Motor neuron (in vitro differentiated cells): ENCODE measurements around the gene SH3RF2. TPM values are rescaled to one million over a fixed set of nuclear protein-coding genes. Genes with fewer than 3 reads are reported as not detected.
A peak's percentile ranks its signal among the peaks of the same experiment; 100 is the strongest.
"Not testable (repeated sequence)": the region's sequence is repeated elsewhere in the genome, so short reads cannot be mapped to it uniquely, and the experiment has no call there.

Experiments used
- ATAC-seq, 8 experiments: fragments of 200-7000 bp; cut with Tn5 transposase; replicated peaks in 6 of 8; 2 replicates each; pipeline ENCODE4 v1.8.0; 2021; ENCODE audit warnings: mild to moderate bottlenecking in 8 of 8, moderate library complexity in 8 of 8
- H3K27ac ChIP-seq, 2 donors: fragments of 250-450 bp; sonication (Bioruptor Pico); 2 replicates each; pipeline ENCODE4 v1.9.0; 2021; ENCODE audit warnings: antibody characterized with exemption in 2 of 2, mild to moderate bottlenecking in 2 of 2, moderate library complexity in 1 of 2
- H3K4me1 ChIP-seq, 2 donors: fragments of 250-450 bp; sonication (Bioruptor Pico); replicated peaks in 1 of 2; 2 replicates each; pipeline ENCODE4 v1.6.1; 2021; ENCODE audit warnings: antibody characterized with exemption in 2 of 2, mild to moderate bottlenecking in 2 of 2, moderate library complexity in 1 of 2
- H3K4me3 ChIP-seq, 5 donors: fragments of 250-450 bp; sonication (Bioruptor Pico); 2 replicates each; pipeline ENCODE4 v1.9.0; 2021; ENCODE audit warnings: antibody characterized with exemption in 5 of 5, mild to moderate bottlenecking in 5 of 5, moderate library complexity in 4 of 5
- WGBS, 10 experiments: fragments of 450-650 bp; shearing (Covaris generic); methylation state at CpG; one replicate each; pipeline ENCODE4 v1.0.0; 2022; 5-methylcytosine and 5-hydroxymethylcytosine counted together
- in situ Hi-C, 9 experiments: fragments of 400-800 bp; cut with MboI; loops; one replicate each; pipeline ENCODE4 v1.15.0; 2021; ENCODE audit warnings: low sequenced_read_pairs in 9 of 9, low pct_unique_long_range_greater_than_20kb in 2 of 9; ENCODE audit not compliant: unreplicated experiment in 9 of 9
- total RNA-seq, 8 experiments: library from RNA; unstranded; fragments of 300-600 nt; gene quantifications; 2 replicates each; pipeline versions ENCODE4 v1.2.3 to v1.2.4, GENCODE V29; 2022

The SH3RF2 gene
- total RNA-seq, 8 experiments from 2014 or later = 0.05 to 0.85 (median 0.27) TPM; not detected in 1

- 14 to 85% (median 59%) methylated on average over 1 to 4 of the region's 4 CpGs for WGBS, 10 experiments
- H3K27ac ChIP-seq = no peak overlapping the region
- H3K4me3 ChIP-seq = no peak overlapping the region
- ATAC-seq = peak in 2 of 8 experiments; percentile 60 to 81
- peaks cover 0 to 10% of the 10 kb centered on the region in 2 donors for H3K4me1 ChIP-seq
- in situ Hi-C loops = no loop called here
Measured at GRCh38 chr5:145960848-145961600, 24.6 kb downstream of the SH3RF2 start.

GRCh38 chr5:145962001-145962400 lies 25.6 kb downstream of the SH3RF2 start:
- Histone ChIP-seq H3K4me1 (peaks cover 0 to 11% of the 10 kb centered on the region in 2 donors), H3K27ac (no peak overlapping the region), H3K4me3 (no peak overlapping the region)
- 70 to 100% (median 86%) methylated on average over 1 to 2 of the region's 2 CpGs; no CpG with 5 or more reads in 3 of the 10 experiments for WGBS, 10 experiments
- in situ Hi-C loops = no loop called here
- ATAC-seq = no peak

GRCh38 chr5:145964008-145964407 lies 27.6 kb downstream of the SH3RF2 start:
- in situ Hi-C loops, H3K27ac ChIP-seq, ATAC-seq, H3K4me3 ChIP-seq: not testable (repeated sequence)
- peaks cover 0 to 11% of the 10 kb centered on the region in 2 donors for H3K4me1 ChIP-seq
- 47 to 100% (median 91%) methylated on average over 2 to 9 of the region's 9 CpGs; no CpG with 5 or more reads in 3 of the 10 experiments for WGBS, 10 experiments

GRCh38 chr5:145965804-145966203 lies 29.4 kb downstream of the SH3RF2 start:
- in situ Hi-C loops = no loop called here
- H3K4me3 ChIP-seq = no peak overlapping the region
- WGBS, 10 experiments = 29 to 93% (median 51%) methylated on average over 1 to 4 of the region's 4 CpGs; no CpG with 5 or more reads in 1 of the 10 experiments
- peak overlapping the region in 1 of 2 donors; percentile 49 for H3K27ac ChIP-seq
- peaks cover 0 to 11% of the 10 kb centered on the region in 2 donors for H3K4me1 ChIP-seq
- peak in 3 of 8 experiments; percentile 38 to 53 (median 40) for ATAC-seq

- 36 to 100% (median 80%) methylated on average over 1 to 2 of the region's 2 CpGs; no CpG with 5 or more reads in 3 of the 10 experiments for WGBS, 10 experiments
- no peak overlapping the region for H3K27ac ChIP-seq
- H3K4me3 ChIP-seq = no peak overlapping the region
- no peak for ATAC-seq
- H3K4me1 ChIP-seq = peaks cover 0 to 11% of the 10 kb centered on the region in 2 donors
- in situ Hi-C loops = no loop called here
Measured at GRCh38 chr5:145967296-145967695, 30.9 kb downstream of the SH3RF2 start.

- 0 to 86% (median 63%) methylated on average over 1 to 4 of the region's 4 CpGs for WGBS, 10 experiments
- H3K4me3 ChIP-seq = no peak overlapping the region
- ATAC-seq = no peak
Measured at GRCh38 chr5:145968970-145969713, 32.8 kb downstream of the SH3RF2 start.

GRCh38 chr5:145969714-145970092 lies 33.3 kb downstream of the SH3RF2 start:
- no peak overlapping the region for H3K4me3 ChIP-seq
- H3K4me1 ChIP-seq = peaks cover 0 to 11% of the 10 kb centered on the region in 2 donors
- in situ Hi-C loops = no loop called here
- no peak for ATAC-seq
- H3K27ac ChIP-seq = no peak overlapping the region
- WGBS, 10 experiments = 18 to 100% (median 82%) methylated on average over 1 to 2 of the region's 2 CpGs; no CpG with 5 or more reads in 2 of the 10 experiments

More at GRCh38 chr5:145968970-145969713, 32.8 kb downstream of the SH3RF2 start:
- in situ Hi-C loops = no loop called here
- Histone ChIP-seq H3K27ac (no peak overlapping the region), H3K4me1 (peaks cover 0 to 11% of the 10 kb centered on the region in 2 donors)

GRCh38 chr5:145971108-145971507 lies 34.7 kb downstream of the SH3RF2 start:
- in situ Hi-C loops = no loop called here
- H3K4me3 ChIP-seq = no peak overlapping the region
- H3K4me1 ChIP-seq = peaks cover 0 to under 1% of the 10 kb centered on the region in 2 donors
- no peak for ATAC-seq
- no peak overlapping the region for H3K27ac ChIP-seq
- 0 to 100% (median 80%) methylated on average over 1 to 2 of the region's 2 CpGs; no CpG with 5 or more reads in 3 of the 10 experiments for WGBS, 10 experiments

GRCh38 chr5:145971701-145972100 lies 35.3 kb downstream of the SH3RF2 start:
- WGBS, 10 experiments = 80 to 100% (median 93%) methylated on average over 1 of the region's 1 CpG; no CpG with 5 or more reads in 6 of the 10 experiments
- in situ Hi-C loops = no loop called here
- no peaks in the 10 kb centered on the region for H3K4me1 ChIP-seq
- no peak overlapping the region for H3K27ac ChIP-seq
- ATAC-seq = no peak
- no peak overlapping the region for H3K4me3 ChIP-seq

- H3K27ac ChIP-seq = no peak overlapping the region
Measured at GRCh38 chr5:145975001-145975360, 38.6 kb downstream of the SH3RF2 start.

GRCh38 chr5:145975361-145976066 lies 39.1 kb downstream of the SH3RF2 start:
- 14 to 80% (median 60%) methylated on average over 1 to 2 of the region's 3 CpGs; no CpG with 5 or more reads in 2 of the 10 experiments for WGBS, 10 experiments
- no peak overlapping the region for H3K4me3 ChIP-seq
- in situ Hi-C loops = no loop called here
- no peak overlapping the region for H3K27ac ChIP-seq
- no peaks in the 10 kb centered on the region for H3K4me1 ChIP-seq
- peak in 2 of 8 experiments; percentile 17 to 59 for ATAC-seq

More at GRCh38 chr5:145975001-145975360, 38.6 kb downstream of the SH3RF2 start:
- in situ Hi-C loops = no loop called here
- ATAC-seq = no peak
- 20 to 100% (median 50%) methylated on average over 1 to 2 of the region's 3 CpGs; no CpG with 5 or more reads in 3 of the 10 experiments for WGBS, 10 experiments
- Histone ChIP-seq H3K4me3 (no peak overlapping the region), H3K4me1 (no peaks in the 10 kb centered on the region)

GRCh38 chr5:145976431-145977155 lies 40.2 kb downstream of the SH3RF2 start:
- Histone ChIP-seq H3K27ac (no peak overlapping the region), H3K4me3 (no peak overlapping the region), H3K4me1 (no peaks in the 10 kb centered on the region)
- peak in 2 of 8 experiments; percentile 62 to 71 for ATAC-seq
- 33 to 100% (median 67%) methylated on average over 1 to 6 of the region's 7 CpGs; no CpG with 5 or more reads in 1 of the 10 experiments for WGBS, 10 experiments
- in situ Hi-C loops = no loop called here
